Lower leg skin (tissue), 4 donors: ENCODE data around the gene UBR3. TPM values are rescaled to one million over a fixed set of nuclear protein-coding genes. Genes with fewer than 3 reads are reported as not detected.

Experiments
- DNase-seq, 2 donors: peaks; one replicate each; pipeline ENCODE4 v3.0.0-alpha.2; 2019; ENCODE audit warnings: low spot score in 2 of 2
- H3K4me3 ChIP-seq: fragments of 200-600 bp; sonication (generic); 2 replicates; pipeline ENCODE4 v1.5.1; 2017; ENCODE audit warnings: mild to moderate bottlenecking, low read depth; ENCODE audit not compliant: poor library complexity, severe bottlenecking
- CTCF ChIP-seq, 3 donors: fragments of 450-650 bp; IDR thresholded peaks; one replicate each; pipeline ENCODE4 v1.5.1; 2016; ENCODE audit warnings: antibody characterized with exemption in 3 of 3, mild to moderate bottlenecking in 3 of 3, moderate library complexity in 2 of 3
- POLR2A ChIP-seq, 2 donors: fragments of 450-650 bp; IDR thresholded peaks; one replicate each; pipeline ENCODE4 v1.6.1; 2016 to 2017; ENCODE audit warnings: antibody characterized with exemption in 2 of 2, mild to moderate bottlenecking in 1 of 2, moderate library complexity in 1 of 2
- WGBS, 2 donors: methylation state at CpG; one replicate each; pipeline ENCODE4 v1.1.5; 2018; 5-methylcytosine and 5-hydroxymethylcytosine counted together
- intact Hi-C: fragments of 100-400 bp; cut with DNase I; formaldehyde crosslinking; loops from one replicate; pipeline ENCODE4 v1.15.0; 2023; ENCODE audit warnings: low total_unique reads
- total RNA-seq, 4 donors: library from RNA; depleted of rRNA; stranded (reverse); fragments of >200 nt; gene quantifications; one replicate each; pipeline ENCODE4 v1.1.0, GENCODE V29; 2016

The UBR3 gene
- total RNA-seq, 4 donors from 2014 or later = 40.8 to 64.7 (median 50.5) TPM

GRCh38 chr2:170077830-170078569 is 250.7 kb downstream of the UBR3 start:
- 90 to 95% methylated on average over 7 of the region's 7 CpGs for WGBS, 2 donors
- TF ChIP-seq CTCF (IDR thresholded peaks at IDR 0.05) (no peak), POLR2A (IDR thresholded peaks at IDR 0.05) (no peak)
- intact Hi-C loops = no loop called here
- no peak for DNase-seq
- H3K4me3 ChIP-seq = no peak overlapping the region

GRCh38 chr2:170084820-170085491 is 257.7 kb downstream of the UBR3 start:
- intact Hi-C loops = no loop called here
- no peak for TF ChIP-seq CTCF (IDR thresholded peaks at IDR 0.05)
- TF ChIP-seq POLR2A (IDR thresholded peaks at IDR 0.05) = no peak
- no peak for DNase-seq
- 91 to 96% methylated on average over 2 of the region's 2 CpGs for WGBS, 2 donors
- H3K4me3 ChIP-seq = no peak overlapping the region

GRCh38 chr2:170086117-170086688 is 258.9 kb downstream of the UBR3 start:
- no peak for TF ChIP-seq POLR2A (IDR thresholded peaks at IDR 0.05)
- no peak for TF ChIP-seq CTCF (IDR thresholded peaks at IDR 0.05)
- H3K4me3 ChIP-seq = no peak overlapping the region
- intact Hi-C loops = no loop called here
- WGBS, 2 donors = 81% methylated on average over 5 of the region's 5 CpGs
- DNase-seq = no peak

GRCh38 chr2:170086751-170087412 is 259.6 kb downstream of the UBR3 start:
- no peak for DNase-seq
- intact Hi-C loops = no loop called here
- 64 to 66% methylated on average over 2 of the region's 2 CpGs for WGBS, 2 donors
- TF ChIP-seq CTCF (IDR thresholded peaks at IDR 0.05) (no peak), POLR2A (IDR thresholded peaks at IDR 0.05) (no peak)
- no peak overlapping the region for H3K4me3 ChIP-seq

GRCh38 chr2:170087413-170087793 is 260.1 kb downstream of the UBR3 start:
- H3K4me3 ChIP-seq = no peak overlapping the region
- DNase-seq = no peak
- WGBS, 2 donors = 72 to 81% methylated on average over 2 of the region's 2 CpGs
- TF ChIP-seq POLR2A (IDR thresholded peaks at IDR 0.05) (no peak), CTCF (IDR thresholded peaks at IDR 0.05) (no peak)
- intact Hi-C loops = no loop called here
